GM23338 (cell line): ENCODE results near the gene FAM200C. TPM values are rescaled to one million over a fixed set of nuclear protein-coding genes. Genes with fewer than 3 reads are reported as not detected.

Source experiments
- ATAC-seq: fragments of 200-7000 bp; cut with Tn5 transposase; 3 replicates; pipeline ENCODE4 v1.9.1; 2020
- DNase-seq: peaks from one replicate; pipeline ENCODE4 v3.0.0-alpha.2; 2015; ENCODE audit warnings: low spot score
- H2AFZ ChIP-seq: fragments of 200-600 bp; sonication (generic); 2 replicates; pipeline ENCODE4 v1.8.0; 2016; ENCODE audit warnings: antibody characterized with exemption, mild to moderate bottlenecking, moderate library complexity
- H3F3A ChIP-seq: fragments of 200-600 bp; sonication (generic); replicated peaks from 2 replicates; pipeline ENCODE4 v1.8.0; 2017; ENCODE audit warnings: antibody characterized with exemption, mixed run types, low read depth
- H3K27ac ChIP-seq: fragments of 200-600 bp; sonication (generic); 2 replicates; pipeline ENCODE4 v1.6.1; 2016; ENCODE audit warnings: low read depth
- H3K27me3 ChIP-seq: fragments of 200-600 bp; sonication (generic); 2 replicates; pipeline ENCODE4 v1.8.0; 2016; ENCODE audit warnings: mild to moderate bottlenecking, mixed run types, moderate library complexity; ENCODE audit not compliant: insufficient read depth
- H3K36me3 ChIP-seq: fragments of 200-600 bp; sonication (generic); 2 replicates; pipeline ENCODE4 v1.8.0; 2016; ENCODE audit warnings: mild to moderate bottlenecking; ENCODE audit not compliant: insufficient read depth
- H3K4me1 ChIP-seq: fragments of 200-600 bp; sonication (generic); 2 replicates; pipeline ENCODE4 v1.8.0; 2016; ENCODE audit warnings: mild to moderate bottlenecking, moderate library complexity; ENCODE audit not compliant: insufficient read depth
- H3K4me2 ChIP-seq: fragments of 200-600 bp; sonication (generic); 2 replicates; pipeline ENCODE4 v1.7.1; 2017; ENCODE audit warnings: mixed run types
- H3K4me3 ChIP-seq: fragments of 200-600 bp; sonication (generic); 2 replicates; pipeline ENCODE4 v1.6.1; 2016; ENCODE audit warnings: mixed run types
- H3K79me2 ChIP-seq: fragments of 200-600 bp; sonication (generic); replicated peaks from 2 replicates; pipeline ENCODE4 v1.8.0; 2017; ENCODE audit warnings: mild to moderate bottlenecking; ENCODE audit not compliant: insufficient read depth
- H3K9me2 ChIP-seq: fragments of 200-600 bp; sonication (generic); 2 replicates; pipeline ENCODE4 v1.8.0; 2017; ENCODE audit not compliant: insufficient read depth
- H4K20me1 ChIP-seq: fragments of 200-600 bp; sonication (generic); replicated peaks from 2 replicates; pipeline ENCODE4 v1.8.0; 2017; ENCODE audit warnings: mild to moderate bottlenecking; ENCODE audit not compliant: insufficient read depth
- H3K27ac Mint-ChIP-seq: 2 replicates; pipeline ENCODE4 v1.8.0; 2020; ENCODE audit warnings: inconsistent platforms, mild to moderate bottlenecking, moderate library complexity, mixed read lengths
- H3K27me3 Mint-ChIP-seq: 3 replicates; pipeline ENCODE4 v1.8.0; 2022; ENCODE audit warnings: low read depth, mild to moderate bottlenecking, moderate library complexity, mixed read lengths, inconsistent platforms; ENCODE audit not compliant: insufficient read depth, poor library complexity
- H3K36me3 Mint-ChIP-seq: 3 replicates; pipeline ENCODE4 v1.8.0; 2021; ENCODE audit warnings: low read depth, mild to moderate bottlenecking, inconsistent platforms, moderate library complexity, mixed read lengths
- H3K4me1 Mint-ChIP-seq: 3 replicates; pipeline ENCODE4 v1.8.0; 2020; ENCODE audit warnings: mild to moderate bottlenecking, inconsistent platforms, mixed read lengths
- H3K4me3 Mint-ChIP-seq: 3 replicates; pipeline ENCODE4 v1.8.0; 2021; ENCODE audit warnings: moderate library complexity, mild to moderate bottlenecking, inconsistent platforms, mixed read lengths
- H3K9me3 Mint-ChIP-seq: 3 replicates; pipeline ENCODE4 v1.8.0; 2020; ENCODE audit warnings: moderate library complexity, mild to moderate bottlenecking, inconsistent platforms, mixed read lengths
- CREB1 ChIP-seq: fragments of 250-450 bp; sonication (Bioruptor Pico); IDR thresholded peaks from 2 replicates; pipeline ENCODE4 v1.5.0; 2020; ENCODE audit warnings: low read depth, mild to moderate bottlenecking, moderate library complexity
- CTCF ChIP-seq, 2 experiments: fragments of 200-600 bp in 1 of 2; sonication (generic) in 1 of 2; conservative IDR thresholded peaks; 2 replicates each; pipeline versions ENCODE4 v1.5.1 to v1.6.1; 2016 to 2017; ENCODE audit warnings: antibody characterized with exemption in 2 of 2, low read depth in 2 of 2, mild to moderate bottlenecking in 2 of 2, moderate library complexity in 1 of 2
- EZH2 ChIP-seq: fragments of 200-600 bp; sonication (generic); IDR thresholded peaks from one replicate; pipeline ENCODE4 v1.8.0; 2017; ENCODE audit warnings: antibody characterized with exemption, mild to moderate bottlenecking, low read depth; ENCODE audit not compliant: unreplicated experiment
- EZH2phosphoT487 ChIP-seq: fragments of 200-600 bp; sonication (generic); IDR thresholded peaks from one replicate; pipeline ENCODE4 v1.8.1; 2018; ENCODE audit warnings: antibody characterized with exemption; ENCODE audit not compliant: unreplicated experiment
- NANOG ChIP-seq: IDR thresholded peaks from 2 replicates; pipeline ENCODE4 v1.6.1; 2016; ENCODE audit warnings: antibody characterized with exemption, borderline replicate concordance
- ZNF331 ChIP-seq: fragments of 250-450 bp; sonication (Bioruptor Pico); IDR thresholded peaks from 2 replicates; pipeline ENCODE4 v1.5.0; 2020; ENCODE audit warnings: low read depth, mild to moderate bottlenecking, moderate library complexity
- ZNF462 ChIP-seq: fragments of 250-450 bp; sonication (Bioruptor Pico); IDR thresholded peaks from 2 replicates; pipeline ENCODE4 v1.5.0; 2020; ENCODE audit warnings: mild to moderate bottlenecking, moderate library complexity
- polyA plus RNA-seq: library from polyadenylated mRNA; unstranded; fragments of >200 nt; fragmentation: Nextera tagmentation; extraction: Ambion mirVana; gene quantifications from 2 replicates; pipeline ENCODE4 v1.2.1, GENCODE V29; 2016
- total RNA-seq: library from RNA; depleted of rRNA; stranded (reverse); fragments of >200 nt; shearing (Covaris generic); gene quantifications from 2 replicates; pipeline ENCODE4 v1.2.3, GENCODE V29; 2014

The FAM200C gene
- total and polyA plus RNA-seq, 2 experiments from 2014 or later = 4.6 to 6.9 TPM

GRCh38 chr5:160384681-160385080 lies 15.2 kb downstream of the FAM200C start (continued):
- TF ChIP-seq ZNF462 (CRISPR knock-in tag) = no peak
- TF ChIP-seq CREB1 = no peak
- no peak for TF ChIP-seq EZH2
- no peak for TF ChIP-seq CTCF (conservative IDR thresholded peaks at IDR 0.05; ENCODE audit: low read depth in 2 of 2)
- TF ChIP-seq NANOG = no peak

- no peak overlapping the region for H3K27ac ChIP-seq
- no peaks in the 10 kb centered on the region; the same call in 1 of the 2 replicates for H3K9me2 ChIP-seq
- peaks cover 3% of the 10 kb centered on the region; the same call in 1 of the 2 replicates for H3K4me1 ChIP-seq
- no peaks in the 10 kb centered on the region for H3K79me2 ChIP-seq
- no peak for DNase-seq
- Mint-ChIP-seq H3K4me3 (no peak overlapping the region), H3K9me3 (peaks cover 3% of the 10 kb centered on the region; the same call in 1 of the 3 replicates), H3K4me1 (peaks cover 11% of the 10 kb centered on the region; the same call in 2 of the 3 replicates), H3K27ac (no peak overlapping the region), H3K36me3 (no peaks in the 10 kb centered on the region), H3K27me3 (no peaks in the 10 kb centered on the region)
- ATAC-seq = no peak
- H3K27me3 ChIP-seq = no peaks in the 10 kb centered on the region
- H3K36me3 ChIP-seq = no peaks in the 10 kb centered on the region
- no peak overlapping the region for H2AFZ ChIP-seq
- no peaks in the 10 kb centered on the region for H4K20me1 ChIP-seq
- no peaks in the 10 kb centered on the region for H3F3A ChIP-seq
- no peak overlapping the region for H3K4me2 ChIP-seq
- no peak overlapping the region for H3K4me3 ChIP-seq
- TF ChIP-seq EZH2phosphoT487 = no peak
- no peak for TF ChIP-seq CREB1
- no peak for TF ChIP-seq NANOG
- no peak for TF ChIP-seq ZNF331 (CRISPR knock-in tag)
- no peak for TF ChIP-seq EZH2
Measured at GRCh38 chr5:160382346-160382745, 17.5 kb downstream of the FAM200C start.
